GM13977 (cell line): ENCODE data around the gene SNAP23.
A peak's percentile ranks its signal among the peaks of the same experiment; 100 is the strongest.

Source experiments
- DNase-seq: peaks from one replicate; pipeline ENCODE4 v3.0.0; 2012; ENCODE audit warnings: low spot score
- in situ Hi-C: fragments of 300-500 bp; cut with MboI; formaldehyde crosslinking; loops from one replicate; pipeline ENCODE4 v1.12.0; 2022; ENCODE audit warnings: low sequenced_read_pairs, low pct_unique_long_range_greater_than_20kb, mixed read lengths, inconsistent platforms; ENCODE audit not compliant: unreplicated experiment
- TF ChIP-seq, protein P1 (sequence below): IDR thresholded peaks from 2 replicates; pipeline ENCODE4 v1.5.1; 2012; ENCODE audit warnings: mild to moderate bottlenecking, control low read depth; ENCODE audit not compliant: insufficient read depth; ENCODE audit errors: extremely low read depth, missing control alignments

Gene SNAP23

DNA sequence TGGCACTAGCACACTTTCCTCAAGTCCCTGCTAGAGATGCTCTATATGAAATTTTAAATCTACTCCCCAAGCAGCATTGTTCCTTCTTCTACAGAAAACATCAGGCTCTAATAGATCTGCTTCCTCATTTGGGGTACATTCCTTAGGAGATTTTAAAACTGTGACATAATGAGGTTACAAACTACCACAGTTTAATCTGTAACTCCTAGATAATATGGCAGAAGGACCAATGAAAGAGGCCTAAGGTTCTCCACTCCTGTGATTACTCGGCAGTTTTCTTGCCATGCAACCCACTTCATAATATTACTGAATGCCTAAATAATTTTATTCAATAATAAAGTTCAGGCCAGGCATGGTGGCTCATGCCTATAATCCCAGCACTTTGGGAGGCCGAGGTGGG is 20.6 kb upstream of the SNAP23 start:
- in situ Hi-C loops, result no loop called here
- DNase-seq, result no peak

DNA sequence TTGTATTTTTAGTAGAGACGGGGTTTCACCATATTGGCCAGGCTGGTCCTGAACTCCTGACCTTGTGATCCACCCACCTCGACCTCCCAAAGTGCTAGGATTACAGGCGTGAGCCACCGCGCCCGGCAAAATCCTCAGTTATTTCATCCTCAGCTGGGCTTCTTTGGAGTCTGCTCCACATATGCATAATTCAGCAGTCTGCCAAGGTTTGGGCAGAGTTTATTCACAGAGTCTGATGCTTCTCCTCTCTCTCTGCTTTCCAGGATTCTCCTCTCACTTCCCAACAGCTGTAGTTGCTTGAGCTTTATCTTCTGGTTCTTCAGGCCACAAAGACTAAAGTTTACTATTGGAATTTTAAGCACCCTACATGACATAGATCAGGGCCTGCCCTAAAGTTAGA is 12.7 kb upstream of the SNAP23 start:
- DNase-seq, result no peak
- TF ChIP-seq, protein P1, sequence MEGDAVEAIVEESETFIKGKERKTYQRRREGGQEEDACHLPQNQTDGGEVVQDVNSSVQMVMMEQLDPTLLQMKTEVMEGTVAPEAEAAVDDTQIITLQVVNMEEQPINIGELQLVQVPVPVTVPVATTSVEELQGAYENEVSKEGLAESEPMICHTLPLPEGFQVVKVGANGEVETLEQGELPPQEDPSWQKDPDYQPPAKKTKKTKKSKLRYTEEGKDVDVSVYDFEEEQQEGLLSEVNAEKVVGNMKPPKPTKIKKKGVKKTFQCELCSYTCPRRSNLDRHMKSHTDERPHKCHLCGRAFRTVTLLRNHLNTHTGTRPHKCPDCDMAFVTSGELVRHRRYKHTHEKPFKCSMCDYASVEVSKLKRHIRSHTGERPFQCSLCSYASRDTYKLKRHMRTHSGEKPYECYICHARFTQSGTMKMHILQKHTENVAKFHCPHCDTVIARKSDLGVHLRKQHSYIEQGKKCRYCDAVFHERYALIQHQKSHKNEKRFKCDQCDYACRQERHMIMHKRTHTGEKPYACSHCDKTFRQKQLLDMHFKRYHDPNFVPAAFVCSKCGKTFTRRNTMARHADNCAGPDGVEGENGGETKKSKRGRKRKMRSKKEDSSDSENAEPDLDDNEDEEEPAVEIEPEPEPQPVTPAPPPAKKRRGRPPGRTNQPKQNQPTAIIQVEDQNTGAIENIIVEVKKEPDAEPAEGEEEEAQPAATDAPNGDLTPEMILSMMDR, result no peak
- in situ Hi-C loops, result no loop called here

More for the DNA sequence above, 20.6 kb upstream of the SNAP23 start:
- TF ChIP-seq, protein P1, result no peak

DNA sequence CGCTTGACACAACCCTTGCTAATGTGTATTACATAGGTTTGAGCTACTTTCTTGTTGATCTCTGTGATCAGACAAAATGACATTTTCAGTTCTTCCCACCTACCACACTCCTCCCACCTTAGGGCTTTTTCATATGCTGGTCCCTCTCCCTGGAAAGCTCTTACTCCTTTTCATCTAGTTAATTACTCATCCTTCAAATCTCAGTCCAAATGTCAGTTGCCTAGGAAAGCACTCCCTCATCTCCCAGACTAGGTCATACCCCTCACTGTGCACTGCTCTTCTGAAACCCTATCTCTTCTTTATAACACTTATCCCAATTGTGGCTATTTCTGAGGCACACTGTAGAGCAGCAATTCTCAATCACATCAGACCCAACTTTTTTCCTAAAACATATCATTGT is 11.8 kb upstream of the SNAP23 start:
- in situ Hi-C loops, result no loop called here

DNA sequence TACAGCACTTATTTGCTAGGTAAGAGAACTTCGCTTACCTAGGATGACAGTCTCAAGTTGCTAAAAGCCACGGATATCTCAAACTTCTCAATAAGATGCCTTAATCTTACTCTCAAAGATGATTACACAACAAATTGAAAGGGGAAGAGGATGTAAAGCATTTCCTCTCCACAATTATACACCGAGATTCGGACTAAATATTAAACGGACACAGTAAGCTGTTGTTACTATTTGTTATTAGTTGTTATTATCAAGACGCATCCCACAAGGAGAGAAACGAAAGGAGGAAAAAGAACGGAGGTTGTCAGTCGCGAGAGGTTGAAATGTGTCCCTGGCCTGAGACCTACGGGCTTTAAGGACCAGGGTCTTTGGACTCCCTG is 5.2 kb upstream of the SNAP23 start:
- DNase-seq, result peak; percentile 34
- in situ Hi-C loops, result no loop called here
- TF ChIP-seq, protein P1, result no peak

More for the DNA sequence above, 11.8 kb upstream of the SNAP23 start:
- DNase-seq, result no peak
- TF ChIP-seq, protein P1, result no peak

DNA sequence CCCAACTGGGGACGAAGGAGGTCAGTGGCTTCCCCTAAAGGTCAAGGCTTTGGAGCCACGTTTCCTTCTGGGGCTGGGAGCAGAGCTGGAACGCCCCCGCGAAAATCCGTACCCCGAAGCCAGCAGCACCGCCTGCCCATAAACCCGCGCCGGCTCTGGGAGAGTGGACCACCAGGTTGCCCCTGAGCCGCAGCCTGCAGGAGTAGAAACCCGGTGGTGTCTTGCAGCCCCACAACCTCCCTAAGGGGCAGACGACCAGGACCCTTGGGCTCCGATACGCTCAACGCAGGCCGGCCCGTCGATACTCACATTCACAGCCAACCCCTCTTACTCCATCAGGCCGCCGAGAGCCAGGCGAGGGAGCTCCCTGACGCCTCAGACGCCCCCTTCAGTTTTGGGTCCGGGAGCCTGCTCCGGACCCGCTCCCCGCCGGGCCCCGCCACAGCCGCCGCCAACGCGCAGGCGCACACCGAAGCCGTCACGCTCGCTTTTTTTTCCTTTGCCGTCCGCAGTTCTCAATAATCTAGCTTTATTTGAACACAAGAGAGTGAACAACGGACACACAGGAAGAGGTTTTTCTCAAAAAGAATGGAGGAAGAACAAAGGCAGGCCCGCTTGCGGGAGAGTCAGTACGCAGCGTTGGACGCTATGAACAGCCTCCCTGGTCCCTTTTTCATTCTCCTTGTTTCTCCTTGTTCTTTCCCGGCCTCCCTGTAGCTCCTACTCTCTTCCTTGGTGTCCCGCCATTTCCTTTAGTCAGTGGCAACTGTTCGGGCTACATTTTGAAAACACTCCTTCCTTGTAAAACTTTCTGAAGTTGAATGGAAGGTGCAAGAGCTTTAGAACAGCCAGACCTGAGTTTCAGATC is 4.5 kb upstream of the SNAP23 start, which contains the start of gene ZNF106:
Gene ZNF106, minus strand, starts transcription at position 471 of the 868 bp plus-strand sequence. CDS start 18,852 bp downstream, outside the sequence.
- TF ChIP-seq, protein P1, result peak; percentile 19
- in situ Hi-C loops, result no loop called here
- peak; percentile 92 for DNase-seq

DNA sequence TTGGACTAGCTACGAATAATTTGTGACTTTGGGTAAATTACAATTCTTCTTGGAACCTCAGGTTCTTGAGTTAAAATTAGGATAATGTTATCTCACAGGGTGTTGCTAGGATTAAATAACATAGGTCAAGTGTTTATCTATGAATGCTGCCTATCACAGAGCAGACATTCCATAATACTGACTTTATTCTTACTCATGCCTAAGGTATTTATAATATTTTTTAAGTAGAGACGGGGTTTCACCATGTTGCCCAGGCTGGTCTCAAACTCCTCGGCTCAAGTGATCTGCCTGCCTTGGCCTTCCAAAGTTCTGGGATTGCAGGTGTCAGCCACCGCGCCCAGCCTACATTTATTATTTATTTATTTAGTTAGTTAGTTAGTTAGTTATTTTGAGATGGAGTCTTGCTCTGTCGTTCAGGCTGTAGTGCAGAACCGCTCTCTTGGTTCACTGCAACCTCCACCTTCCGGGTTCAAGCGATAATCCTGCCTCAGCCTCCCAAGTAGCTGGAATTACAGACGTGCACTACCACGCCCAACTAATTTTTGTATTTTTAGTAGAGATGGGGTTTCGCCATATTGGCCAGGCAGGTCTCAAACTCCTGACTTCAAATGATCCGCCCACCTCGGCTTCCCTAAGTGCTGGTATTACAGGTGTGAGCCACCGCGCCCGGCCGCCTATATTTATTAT is 3.8 kb upstream of the SNAP23 start:
- DNase-seq, result no peak
- in situ Hi-C loops, result no loop called here
- TF ChIP-seq, protein P1, result no peak
